Measurements from ENCODE around the gene FLNC.

DNA sequence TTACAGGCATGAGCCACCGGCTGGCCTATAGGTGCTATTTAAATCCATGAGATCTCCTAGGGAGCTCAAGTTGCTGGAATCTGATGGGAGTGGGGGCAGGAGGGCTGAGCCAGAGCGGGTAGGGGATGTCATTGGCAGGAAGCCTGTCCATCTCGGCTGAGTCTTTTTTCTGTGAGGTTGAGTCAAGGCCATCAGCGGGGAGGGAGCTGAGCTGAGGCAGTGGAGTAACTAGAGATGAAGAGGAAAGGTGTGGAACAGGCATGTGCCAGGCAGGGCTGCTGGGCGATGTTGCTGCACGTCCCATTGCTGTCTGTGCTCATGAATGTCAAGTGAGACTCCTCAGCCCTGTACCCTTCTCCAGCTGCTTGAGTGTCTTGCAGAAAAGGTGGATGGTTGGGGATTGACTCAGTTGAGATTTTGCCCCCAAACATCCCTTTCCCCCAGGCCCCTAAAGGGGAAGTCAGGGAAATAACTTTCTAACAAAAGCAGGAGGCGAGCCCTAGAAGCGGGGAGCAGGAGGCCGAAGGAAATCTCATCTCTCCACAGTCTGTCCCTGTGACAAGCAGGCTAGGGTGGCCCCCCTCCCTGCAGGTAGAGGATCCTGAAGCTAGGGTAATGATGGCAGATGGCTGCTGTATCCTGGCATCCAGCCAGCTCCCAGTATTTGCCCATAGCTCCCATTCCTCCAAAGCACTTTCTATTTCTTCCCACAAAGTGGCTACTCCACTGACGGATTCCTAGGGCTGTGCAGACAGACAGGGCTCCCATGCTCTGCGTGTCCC, 37.8 kb downstream of the FLNC start:
- TF ChIP-seq, protein P1, sequence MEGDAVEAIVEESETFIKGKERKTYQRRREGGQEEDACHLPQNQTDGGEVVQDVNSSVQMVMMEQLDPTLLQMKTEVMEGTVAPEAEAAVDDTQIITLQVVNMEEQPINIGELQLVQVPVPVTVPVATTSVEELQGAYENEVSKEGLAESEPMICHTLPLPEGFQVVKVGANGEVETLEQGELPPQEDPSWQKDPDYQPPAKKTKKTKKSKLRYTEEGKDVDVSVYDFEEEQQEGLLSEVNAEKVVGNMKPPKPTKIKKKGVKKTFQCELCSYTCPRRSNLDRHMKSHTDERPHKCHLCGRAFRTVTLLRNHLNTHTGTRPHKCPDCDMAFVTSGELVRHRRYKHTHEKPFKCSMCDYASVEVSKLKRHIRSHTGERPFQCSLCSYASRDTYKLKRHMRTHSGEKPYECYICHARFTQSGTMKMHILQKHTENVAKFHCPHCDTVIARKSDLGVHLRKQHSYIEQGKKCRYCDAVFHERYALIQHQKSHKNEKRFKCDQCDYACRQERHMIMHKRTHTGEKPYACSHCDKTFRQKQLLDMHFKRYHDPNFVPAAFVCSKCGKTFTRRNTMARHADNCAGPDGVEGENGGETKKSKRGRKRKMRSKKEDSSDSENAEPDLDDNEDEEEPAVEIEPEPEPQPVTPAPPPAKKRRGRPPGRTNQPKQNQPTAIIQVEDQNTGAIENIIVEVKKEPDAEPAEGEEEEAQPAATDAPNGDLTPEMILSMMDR (IDR thresholded peaks at IDR 0.05): no peak
- no peak for TF ChIP-seq EZH2 (IDR thresholded peaks at IDR 0.05)
